ENCODE results near the gene WDR43. TPM values are rescaled to one million over a fixed set of nuclear protein-coding genes. Genes with fewer than 3 reads are reported as not detected.

Gene WDR43
- total and polyA plus RNA-seq, 2 donors, result 15.6 to 49.0 TPM

Other genes with a start within 250 kb of the WDR43 start
- 119 TPM for gene PPP1CB, start 142.8 kb upstream of the WDR43 start, total RNA-seq
- gene PPP1CB, start 142.8 kb upstream of the WDR43 start, polyA plus RNA-seq, result 153 TPM
- 0.47 TPM for gene SPDYA, start 83.8 kb upstream of the WDR43 start, total RNA-seq
- 0.21 TPM for gene SPDYA, start 83.8 kb upstream of the WDR43 start, polyA plus RNA-seq
- 11.3 TPM for gene TRMT61B, start 24.4 kb upstream of the WDR43 start, total RNA-seq
- gene TRMT61B, start 24.4 kb upstream of the WDR43 start, polyA plus RNA-seq, result 42.4 TPM
- gene TOGARAM2, start 86.6 kb downstream of the WDR43 start, total RNA-seq, result 0.90 TPM
- 3.3 TPM for gene TOGARAM2, start 86.6 kb downstream of the WDR43 start, polyA plus RNA-seq
- 0.09 TPM for gene PCARE, start 179.9 kb downstream of the WDR43 start, total RNA-seq
- 0.02 TPM for gene PCARE, start 179.9 kb downstream of the WDR43 start, polyA plus RNA-seq
- 12.5 TPM for gene CLIP4, start 220.7 kb downstream of the WDR43 start, total RNA-seq
- gene CLIP4, start 220.7 kb downstream of the WDR43 start, polyA plus RNA-seq, result 28.2 TPM

Measured in thymus (tissue), 2 donors.